Stimulated activated CD8-positive, alpha-beta memory T cell treated with anti-CD3 and anti-CD28 coated beads, Interleukin-7, amount 100 ng/mL, for 1 hour (primary cell): Measurements from ENCODE around the gene SPN.
A peak's percentile ranks its signal among the peaks of the same experiment; 100 is the strongest.
"Not testable (repeated sequence)": the region's sequence is repeated elsewhere in the genome, so short reads cannot be mapped to it uniquely, and the experiment has no call there.

Experiments used
- DNase-seq, 2 donors: peaks; one replicate each; pipeline ENCODE4 v3.0.0-alpha.2; 2020; ENCODE audit warnings: low read depth in 2 of 2

SPN gene

DNA sequence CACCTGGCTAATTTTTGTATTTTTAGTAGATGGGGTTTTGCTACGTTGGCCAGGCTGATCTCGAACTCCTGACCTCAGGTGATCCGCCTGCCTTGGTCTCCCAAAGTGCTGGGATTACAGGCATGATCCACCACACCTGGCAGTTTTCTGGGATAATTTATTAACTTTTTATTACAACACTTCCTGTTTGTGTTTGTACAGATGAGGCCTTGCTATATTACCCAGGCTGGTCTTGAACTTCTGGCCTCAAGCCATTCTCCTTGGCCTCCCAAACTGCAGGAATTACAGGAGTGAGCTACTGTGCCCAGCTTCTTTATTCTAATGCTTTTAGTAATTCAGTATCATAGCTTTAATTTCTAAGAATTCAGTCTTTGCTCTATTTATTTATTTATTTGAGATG is 16.1 kb upstream of the SPN start:
- no peak for DNase-seq

- DNase-seq = no peak
Measured at GRCh38 chr16:29649588-29650494, 13.2 kb upstream of the SPN start.

DNA sequence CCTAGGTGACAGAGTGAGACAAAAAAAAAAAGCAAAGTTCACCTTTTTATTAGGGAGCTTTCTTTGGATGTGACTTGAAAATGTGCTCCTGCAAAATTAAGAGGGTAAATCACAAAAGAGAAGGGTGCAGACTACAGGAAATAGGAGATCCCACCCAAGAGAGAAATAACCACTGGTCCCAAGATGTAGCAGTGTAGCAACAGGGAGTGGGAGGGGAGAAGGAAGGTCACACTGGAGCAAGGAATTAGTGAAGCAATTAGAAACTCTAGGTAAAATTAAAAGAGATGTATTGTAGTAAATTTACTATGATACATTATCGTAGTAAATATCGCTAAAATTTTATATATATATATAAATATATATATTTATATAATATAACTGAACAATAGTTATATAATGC is 12.3 kb upstream of the SPN start:
- no peak for DNase-seq

- no peak for DNase-seq
Measured at GRCh38 chr16:29651774-29652349, 11.2 kb upstream of the SPN start.

DNA sequence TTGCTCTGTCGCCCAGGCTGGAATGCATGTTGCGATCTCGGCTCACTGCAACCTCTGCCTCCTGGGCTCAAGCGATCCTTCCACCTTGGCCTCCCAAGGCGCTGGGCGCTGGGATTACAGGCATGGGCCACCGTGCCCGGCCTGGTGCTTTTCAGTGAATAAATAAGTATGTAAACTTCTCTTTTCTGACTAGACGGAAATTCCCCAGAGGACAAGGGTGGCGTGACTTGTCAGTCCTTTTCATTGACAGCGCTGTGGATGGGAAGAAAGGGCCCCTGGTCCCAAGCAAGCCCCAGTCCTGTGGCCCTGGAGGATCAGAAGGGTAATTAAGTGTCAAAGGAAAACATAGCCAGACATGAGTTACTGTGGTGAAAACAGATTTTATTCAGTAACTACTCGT is 9.6 kb upstream of the SPN start:
- no peak for DNase-seq

DNA sequence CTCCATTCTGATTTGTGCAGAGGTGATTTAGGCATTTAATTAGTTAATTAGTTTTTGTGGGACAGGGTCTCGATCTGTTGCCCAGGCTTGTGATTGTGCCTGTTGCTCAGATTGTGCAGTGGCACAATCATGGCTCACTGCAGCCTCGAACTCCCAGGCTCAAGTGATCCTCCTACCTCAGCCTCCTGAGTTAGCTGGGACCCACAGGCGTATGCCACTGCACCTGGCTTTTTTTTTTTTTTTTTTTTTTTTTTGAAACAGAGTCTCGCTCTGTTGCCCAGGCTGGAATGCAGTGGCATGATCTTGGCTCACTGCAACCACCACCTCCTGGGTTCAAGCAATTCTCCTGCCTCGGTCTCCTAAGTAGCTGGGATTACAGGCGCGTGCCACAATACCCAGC is 9.2 kb upstream of the SPN start:
- DNase-seq = not testable (repeated sequence)

DNA sequence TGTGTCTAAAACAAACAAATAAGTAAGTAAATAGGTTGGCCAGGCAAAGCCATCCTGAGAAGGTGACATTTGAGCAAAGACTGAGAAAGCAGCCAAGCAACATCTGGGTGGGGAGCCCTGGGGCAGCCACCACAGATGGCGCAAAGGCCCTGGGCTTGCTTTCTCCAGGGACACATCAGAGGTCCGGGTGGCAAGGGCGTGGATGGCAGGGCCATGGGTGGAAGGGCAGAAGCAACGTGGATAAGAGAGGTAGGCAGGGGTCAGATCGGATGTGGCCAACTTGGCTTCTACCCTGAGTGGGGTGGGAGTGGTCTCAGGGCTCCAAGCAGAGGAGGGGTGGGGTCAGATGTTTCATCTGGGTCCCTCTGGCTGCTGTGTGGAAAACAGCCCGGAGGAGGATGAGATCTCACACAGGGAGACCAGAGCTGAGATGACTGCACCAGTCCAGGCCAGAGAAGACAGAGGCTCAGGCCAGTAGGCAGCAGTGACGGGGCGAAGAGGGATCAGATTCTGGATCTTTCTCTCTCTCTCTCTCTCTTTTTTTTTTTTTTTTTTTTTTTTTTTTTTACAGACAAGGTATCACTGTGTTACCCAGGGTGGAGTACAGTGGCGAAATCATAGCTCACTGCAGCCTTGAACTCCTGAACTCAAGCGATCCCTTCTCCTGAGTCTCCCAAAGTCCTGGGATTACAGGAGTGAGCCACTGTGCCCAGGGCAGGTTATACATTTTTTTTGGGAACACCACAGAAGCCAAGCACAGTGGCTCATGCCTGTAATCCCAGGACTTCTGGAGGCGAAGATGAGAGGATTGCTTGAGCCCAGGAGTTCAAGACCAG is 6.1 kb upstream of the SPN start:
- DNase-seq = no peak

- no peak for DNase-seq
Measured at GRCh38 chr16:29658705-29659104, 4.3 kb upstream of the SPN start.

DNA sequence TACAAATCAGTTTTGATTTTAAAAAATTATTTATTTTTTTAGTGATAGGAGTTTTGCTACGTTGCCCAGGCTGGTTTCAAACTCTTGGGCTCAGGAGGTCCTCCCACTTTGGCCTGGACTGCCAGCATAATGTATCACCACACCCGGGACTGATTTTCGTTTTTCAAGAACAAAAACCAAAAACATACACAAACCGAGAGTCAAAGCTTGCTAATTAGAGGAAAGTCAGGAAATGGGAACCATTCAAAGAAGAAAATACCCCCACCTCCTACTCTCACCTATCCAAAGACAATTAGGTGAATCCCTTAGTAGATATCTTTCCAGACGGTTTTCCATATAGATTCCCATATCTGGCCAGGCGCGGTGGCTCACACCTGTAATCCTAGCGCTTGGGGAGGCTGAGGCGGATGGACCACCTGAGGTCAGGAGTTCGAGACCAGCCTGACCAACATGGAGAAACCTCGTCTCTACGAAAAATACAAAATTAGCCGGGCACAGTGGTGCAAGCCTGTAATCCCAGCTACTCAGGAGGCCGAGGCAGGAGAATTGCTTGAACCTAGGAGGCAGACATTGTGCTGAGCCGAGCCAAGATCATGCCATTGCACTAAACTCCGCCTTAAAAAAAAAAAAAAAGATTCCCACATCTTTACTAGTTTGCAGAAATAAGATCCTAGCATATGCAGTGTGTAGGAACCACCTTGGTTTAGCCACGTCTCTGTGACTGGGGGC is 883 bp upstream of the SPN start:
- DNase-seq = no peak

DNA sequence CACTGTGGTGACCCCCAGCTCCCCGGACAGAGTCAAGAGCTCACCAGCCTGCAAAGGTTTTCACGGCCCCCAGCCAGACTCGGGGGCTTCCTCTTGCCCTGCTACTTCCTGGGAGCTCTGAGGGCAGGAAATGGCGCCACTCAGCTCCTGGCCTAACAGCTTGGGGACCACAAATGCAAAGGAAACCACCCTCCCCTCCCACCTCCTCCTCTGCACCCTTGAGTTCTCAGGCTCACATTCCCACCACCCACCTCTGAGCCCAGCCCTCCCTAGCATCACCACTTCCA is 375 bp upstream of the SPN start:
- peak in 1 of 2 donors; percentile 19 for DNase-seq

DNA sequence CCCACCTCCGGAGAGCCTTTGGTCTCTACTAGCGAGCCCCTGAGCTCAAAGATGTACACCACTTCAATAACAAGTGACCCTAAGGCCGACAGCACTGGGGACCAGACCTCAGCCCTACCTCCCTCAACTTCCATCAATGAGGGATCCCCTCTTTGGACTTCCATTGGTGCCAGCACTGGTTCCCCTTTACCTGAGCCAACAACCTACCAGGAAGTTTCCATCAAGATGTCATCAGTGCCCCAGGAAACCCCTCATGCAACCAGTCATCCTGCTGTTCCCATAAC is 702 bp downstream of the SPN start:
- no peak for DNase-seq

- no peak for DNase-seq
Measured at GRCh38 chr16:29664091-29664921, 1.3 kb downstream of the SPN start.

- peak in 1 of 2 donors; percentile 15 for DNase-seq
Measured at GRCh38 chr16:29665294-29666077, 2.4 kb downstream of the SPN start.

GRCh38 chr16:29667322-29667610 is 4.2 kb downstream of the SPN start:
- not testable (repeated sequence) for DNase-seq

DNA sequence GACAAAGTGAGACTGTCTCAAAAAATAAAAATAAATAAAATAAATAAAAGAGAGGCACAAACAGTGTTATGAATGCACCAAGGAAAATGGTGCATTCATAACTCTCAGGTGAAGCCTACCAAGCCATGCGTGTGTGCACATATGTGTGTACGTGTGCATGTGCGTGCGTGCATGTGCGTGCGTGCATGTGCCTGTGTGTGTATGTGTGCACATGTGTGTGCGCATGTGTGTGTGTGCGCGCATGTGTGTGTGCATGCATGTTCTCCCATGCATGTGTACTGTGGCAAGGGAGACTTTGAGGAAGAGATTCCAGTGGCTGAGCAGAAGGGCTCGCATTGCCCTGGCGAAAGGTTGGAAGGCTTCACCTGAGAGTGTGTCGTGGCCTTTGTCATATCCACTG is 4.7 kb downstream of the SPN start:
- no peak for DNase-seq

- no peak for DNase-seq
Measured at GRCh38 chr16:29668267-29668666, 5.2 kb downstream of the SPN start.

DNA sequence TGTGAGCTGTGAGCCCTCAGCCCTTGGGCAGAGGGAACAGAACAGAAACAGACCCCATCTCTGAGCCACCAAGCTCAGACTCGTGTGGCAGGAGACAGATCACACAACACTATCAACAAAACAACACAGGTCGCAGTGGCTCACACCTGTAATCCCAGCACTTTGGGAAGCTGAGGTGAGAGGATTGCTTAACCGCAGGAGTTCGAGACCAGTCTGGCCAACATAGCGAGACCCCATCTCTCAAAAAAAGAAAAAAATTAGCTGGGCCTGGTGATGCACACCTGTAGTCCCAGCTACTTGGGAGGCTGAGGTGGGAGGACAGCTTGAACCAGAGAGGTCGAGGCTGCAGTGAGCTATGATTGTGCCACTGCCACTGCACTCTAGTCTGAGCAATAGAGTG is 10.5 kb downstream of the SPN start:
- no peak for DNase-seq

- no peak for DNase-seq
Measured at GRCh38 chr16:29674188-29674587, 11.1 kb downstream of the SPN start.

DNA sequence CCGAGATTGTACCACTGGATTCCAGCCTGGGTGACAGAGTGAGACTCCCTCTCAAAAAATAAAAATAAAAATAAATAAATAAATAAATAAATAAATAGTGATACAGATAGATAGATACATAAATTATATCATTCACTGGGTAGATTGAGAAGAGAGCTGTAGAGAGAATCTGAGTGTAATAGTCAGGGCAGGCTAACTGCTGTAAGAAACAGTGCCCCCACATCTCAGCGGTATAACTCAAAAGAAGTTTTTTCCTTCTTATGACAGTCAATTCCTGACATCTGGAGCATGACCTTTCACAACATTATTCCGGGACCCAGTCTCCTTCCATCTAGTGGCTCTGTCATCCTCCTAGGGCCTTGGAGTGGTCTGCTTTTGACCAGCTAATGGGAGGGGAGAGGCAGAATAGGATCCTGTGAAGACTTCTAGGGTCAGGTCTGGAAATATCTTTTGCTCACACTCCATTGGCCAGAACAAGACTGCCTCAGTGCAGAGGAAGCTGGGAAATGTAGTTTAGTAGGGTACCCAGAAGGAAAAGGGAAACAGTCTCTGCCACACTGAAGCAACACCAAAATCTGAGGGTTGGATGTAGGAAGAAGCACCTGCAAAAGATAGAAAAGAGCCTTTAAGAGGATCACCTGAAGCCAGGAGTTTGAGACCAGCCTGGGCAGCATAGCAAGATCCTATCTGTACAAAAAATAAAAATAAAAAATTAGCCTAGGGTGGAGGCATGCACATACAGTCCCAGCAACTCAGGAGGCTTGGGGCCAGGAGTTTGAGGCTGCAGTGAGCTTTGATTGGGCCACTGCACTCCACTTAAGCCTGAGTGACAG is 13.0 kb downstream of the SPN start:
- no peak for DNase-seq
